GM21423 (cell line): ENCODE measurements around the gene DTD1.
A peak's percentile ranks its signal among the peaks of the same experiment; 100 is the strongest.

Experiments
- ATAC-seq: cut with Tn5 transposase; IDR thresholded peaks from one replicate; pipeline ENCODE4 v1.9.1; 2021; ENCODE audit warnings: mild to moderate bottlenecking, moderate library complexity; ENCODE audit not compliant: unreplicated experiment

The DTD1 gene

GRCh38 chr20:18587665-18588573 lies at the start of gene DTD1:
Gene DTD1 (plus strand): TSS chr20:18588054. CDS start chr20:18588073, 19 bp downstream.
- ATAC-seq, result peak; percentile 84

- ATAC-seq, result no peak
Measured at GRCh38 chr20:18541741-18542140, 46.1 kb upstream of the DTD1 start.

- no peak for ATAC-seq
Measured at GRCh38 chr20:18543216-18543615, 44.6 kb upstream of the DTD1 start.

- no peak for ATAC-seq
Measured at GRCh38 chr20:18543932-18544331, 43.9 kb upstream of the DTD1 start.

GRCh38 chr20:18545566-18545965 lies 42.3 kb upstream of the DTD1 start:
- no peak for ATAC-seq

- no peak for ATAC-seq
Measured at GRCh38 chr20:18548465-18548864, 39.4 kb upstream of the DTD1 start.

GRCh38 chr20:18553746-18554145 lies 34.1 kb upstream of the DTD1 start:
- no peak for ATAC-seq

- ATAC-seq, result peak; percentile 99
Measured at GRCh38 chr20:18566892-18567738, 20.7 kb upstream of the DTD1 start, which contains the start of gene SMIM26. Gene SMIM26 (plus strand): TSS chr20:18567432. CDS start chr20:18567479, 47 bp downstream.

- peak; percentile 10 for ATAC-seq
Measured at GRCh38 chr20:18567739-18568091, 20.1 kb upstream of the DTD1 start.

- no peak for ATAC-seq
Measured at GRCh38 chr20:18571009-18571408, 16.8 kb upstream of the DTD1 start.

- ATAC-seq, result no peak
Measured at GRCh38 chr20:18571578-18571977, 16.3 kb upstream of the DTD1 start.

- ATAC-seq, result no peak
Measured at GRCh38 chr20:18577942-18578341, 9.9 kb upstream of the DTD1 start.

GRCh38 chr20:18578581-18578980 lies 9.3 kb upstream of the DTD1 start:
- no peak for ATAC-seq

- ATAC-seq, result no peak
Measured at GRCh38 chr20:18580012-18580411, 7.8 kb upstream of the DTD1 start.

GRCh38 chr20:18585134-18585533 lies 2.7 kb upstream of the DTD1 start:
- ATAC-seq, result no peak

GRCh38 chr20:18588574-18588933 lies 700 bp downstream of the DTD1 start:
- ATAC-seq, result peak; percentile 1

GRCh38 chr20:18589941-18590674 lies 2.3 kb downstream of the DTD1 start:
- no peak for ATAC-seq

- no peak for ATAC-seq
Measured at GRCh38 chr20:18596270-18596669, 8.4 kb downstream of the DTD1 start.

GRCh38 chr20:18609741-18610140 lies 21.9 kb downstream of the DTD1 start:
- ATAC-seq, result no peak

GRCh38 chr20:18611492-18611891 lies 23.6 kb downstream of the DTD1 start:
- no peak for ATAC-seq

- ATAC-seq, result no peak
Measured at GRCh38 chr20:18613553-18613952, 25.7 kb downstream of the DTD1 start.
